PC-9 (cell line): ENCODE measurements around the gene SUSD5.

Experiments used
- EZH2 ChIP-seq: fragments of 200-600 bp; sonication (generic); IDR thresholded peaks from 2 replicates; pipeline ENCODE4 v1.8.0; 2017; ENCODE audit warnings: antibody characterized with exemption, low read depth
- TF ChIP-seq, protein P1 (sequence below): fragments of 200-600 bp; sonication (generic); conservative IDR thresholded peaks from 2 replicates; pipeline ENCODE4 v1.6.1; 2017; ENCODE audit warnings: mixed run types, antibody characterized with exemption, mild to moderate bottlenecking, moderate library complexity

- TF ChIP-seq, protein P1, sequence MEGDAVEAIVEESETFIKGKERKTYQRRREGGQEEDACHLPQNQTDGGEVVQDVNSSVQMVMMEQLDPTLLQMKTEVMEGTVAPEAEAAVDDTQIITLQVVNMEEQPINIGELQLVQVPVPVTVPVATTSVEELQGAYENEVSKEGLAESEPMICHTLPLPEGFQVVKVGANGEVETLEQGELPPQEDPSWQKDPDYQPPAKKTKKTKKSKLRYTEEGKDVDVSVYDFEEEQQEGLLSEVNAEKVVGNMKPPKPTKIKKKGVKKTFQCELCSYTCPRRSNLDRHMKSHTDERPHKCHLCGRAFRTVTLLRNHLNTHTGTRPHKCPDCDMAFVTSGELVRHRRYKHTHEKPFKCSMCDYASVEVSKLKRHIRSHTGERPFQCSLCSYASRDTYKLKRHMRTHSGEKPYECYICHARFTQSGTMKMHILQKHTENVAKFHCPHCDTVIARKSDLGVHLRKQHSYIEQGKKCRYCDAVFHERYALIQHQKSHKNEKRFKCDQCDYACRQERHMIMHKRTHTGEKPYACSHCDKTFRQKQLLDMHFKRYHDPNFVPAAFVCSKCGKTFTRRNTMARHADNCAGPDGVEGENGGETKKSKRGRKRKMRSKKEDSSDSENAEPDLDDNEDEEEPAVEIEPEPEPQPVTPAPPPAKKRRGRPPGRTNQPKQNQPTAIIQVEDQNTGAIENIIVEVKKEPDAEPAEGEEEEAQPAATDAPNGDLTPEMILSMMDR, result no peak
- TF ChIP-seq EZH2, result no peak
Measured at GRCh38 chr3:33229066-33229465, 10.5 kb upstream of the SUSD5 start.
